BJ (cell line): ENCODE data around the gene GRK1. TPM values are rescaled to one million over a fixed set of nuclear protein-coding genes. Genes with fewer than 3 reads are reported as not detected.

Experiments used
- CTCF ChIA-PET: fragments of 350-600 bp; formaldehyde crosslinking; extraction: SDS; loops from one replicate; lab custom pipeline; 2021; ENCODE audit warnings: antibody characterized with exemption, inconsistent platforms; lab: Yijun Ruan, JAX
- POLR2A ChIA-PET: fragments of 300-600 bp; sonication (Branson Sonifier 250); formaldehyde crosslinking; extraction: SDS; loops from one replicate; lab custom pipeline; 2021; ENCODE audit warnings: antibody characterized with exemption; lab: Charles Lee
- DNase-seq: peaks from one replicate; pipeline ENCODE4 v3.0.0-alpha.2; 2011; ENCODE audit warnings: low read depth
- H3K27me3 ChIP-seq: 2 replicates; pipeline ENCODE4 v1.6.0; 2011; ENCODE audit warnings: low read length; ENCODE audit not compliant: control insufficient read depth, insufficient read depth
- H3K36me3 ChIP-seq: 2 replicates; pipeline ENCODE4 v1.5.1; 2011; ENCODE audit warnings: low read length; ENCODE audit not compliant: control insufficient read depth, insufficient read depth
- H3K4me3 ChIP-seq: 2 replicates; pipeline ENCODE4 v1.5.1; 2011; ENCODE audit warnings: low read depth, mild to moderate bottlenecking, control low read depth, low read length
- CTCF ChIP-seq: IDR thresholded peaks from 2 replicates; pipeline ENCODE4 v1.5.1; 2011; ENCODE audit warnings: low read depth, mild to moderate bottlenecking, control low read depth, inconsistent platforms, low read length, moderate library complexity; ENCODE audit not compliant: insufficient read depth
- polyA plus RNA-seq: library from polyadenylated mRNA; depleted of rRNA; stranded (reverse); fragments of >200 nt; gene quantifications from 2 replicates; pipeline ENCODE4 v1.2.3, GENCODE V29; 2011

GRK1 gene
- polyA plus RNA-seq, 1 experiment = 0.02 TPM

- TF ChIP-seq CTCF = no peak
- Histone ChIP-seq H3K36me3 (no peaks in the 10 kb centered on the region), H3K4me3 (no peak overlapping the region), H3K27me3 (peaks cover 3% of the 10 kb centered on the region)
- ChIA-PET POLR2A (no interaction called here), CTCF (no interaction called here)
- DNase-seq = no peak
Measured at GRCh38 chr13:113739527-113740285, 72.7 kb downstream of the GRK1 start.

- CTCF ChIA-PET = no interaction called here
- no peaks in the 10 kb centered on the region for H3K36me3 ChIP-seq
- POLR2A ChIA-PET = no interaction called here
- no peak overlapping the region for H3K4me3 ChIP-seq
- TF ChIP-seq CTCF = no peak
- no peak for DNase-seq
- peaks cover 3% of the 10 kb centered on the region for H3K27me3 ChIP-seq
Measured at GRCh38 chr13:113740286-113740556, 73.2 kb downstream of the GRK1 start.

- ChIA-PET POLR2A (no interaction called here), CTCF (interaction anchor here (0.7 to 1.1 kb wide), 2 partner anchors 9 to 207 kb away, joined by 3 to 4 read pairs; no protein-coding TSS in a partner anchor)
- H3K27me3 ChIP-seq = peaks cover 3% of the 10 kb centered on the region
- no peak for TF ChIP-seq CTCF
- no peak overlapping the region for H3K4me3 ChIP-seq
- H3K36me3 ChIP-seq = no peaks in the 10 kb centered on the region
- DNase-seq = no peak
Measured at GRCh38 chr13:113740661-113741060, 73.6 kb downstream of the GRK1 start.

GRCh38 chr13:113741191-113741668, 74.2 kb downstream of the GRK1 start:
- POLR2A ChIA-PET = no interaction called here
- no peak for DNase-seq

More at GRCh38 chr13:113741191-113741668, 74.2 kb downstream of the GRK1 start:
- peaks cover 3% of the 10 kb centered on the region for H3K27me3 ChIP-seq
- H3K4me3 ChIP-seq = no peak overlapping the region
- no peak for TF ChIP-seq CTCF
- no peaks in the 10 kb centered on the region for H3K36me3 ChIP-seq
- CTCF ChIA-PET = interaction anchor here (0.7 to 1.4 kb wide), 4 partner anchors 9 to 206 kb away, joined by 3 to 4 read pairs (median 4); no protein-coding TSS in a partner anchor
